Osteocyte (in vitro differentiated cells): ENCODE results near the gene SLC8A1. TPM values are rescaled to one million over a fixed set of nuclear protein-coding genes. Genes with fewer than 3 reads are reported as not detected.

Source experiments
- DNase-seq: peaks from one replicate; pipeline ENCODE4 v3.0.0; 2021; ENCODE audit warnings: mixed read lengths; ENCODE audit not compliant: unreplicated experiment; ENCODE audit errors: extremely low spot score
- H3K27ac Mint-ChIP-seq: one replicate; pipeline ENCODE4 v1.8.0; 2021; ENCODE audit warnings: mild to moderate bottlenecking, mixed read lengths; ENCODE audit not compliant: unreplicated experiment
- H3K27me3 Mint-ChIP-seq: one replicate; pipeline ENCODE4 v1.8.0; 2021; ENCODE audit warnings: mixed read lengths; ENCODE audit not compliant: unreplicated experiment
- H3K36me3 Mint-ChIP-seq: one replicate; pipeline ENCODE4 v1.8.0; 2021; ENCODE audit warnings: mixed read lengths; ENCODE audit not compliant: unreplicated experiment
- H3K4me1 Mint-ChIP-seq: one replicate; pipeline ENCODE4 v1.8.0; 2021; ENCODE audit warnings: mixed read lengths; ENCODE audit not compliant: unreplicated experiment
- H3K4me3 Mint-ChIP-seq: one replicate; pipeline ENCODE4 v1.8.0; 2021; ENCODE audit warnings: mild to moderate bottlenecking, moderate library complexity, mixed read lengths; ENCODE audit not compliant: unreplicated experiment
- H3K9me3 Mint-ChIP-seq: one replicate; pipeline ENCODE4 v1.8.0; 2021; ENCODE audit warnings: mixed read lengths; ENCODE audit not compliant: unreplicated experiment
- total RNA-seq: library from RNA; stranded (reverse); gene quantifications from 2 replicates; pipeline ENCODE4 v1.2.1, GENCODE V29; 2021
- TF ChIP-seq, protein P1 (sequence below): fragments of 200-600 bp; sonication (generic); IDR thresholded peaks from 2 replicates; pipeline ENCODE4 v1.5.0; 2021; ENCODE audit warnings: antibody characterized with exemption, mild to moderate bottlenecking, moderate library complexity

The SLC8A1 gene
- total RNA-seq, 1 donor from 2014 or later = 17.3 TPM

DNA sequence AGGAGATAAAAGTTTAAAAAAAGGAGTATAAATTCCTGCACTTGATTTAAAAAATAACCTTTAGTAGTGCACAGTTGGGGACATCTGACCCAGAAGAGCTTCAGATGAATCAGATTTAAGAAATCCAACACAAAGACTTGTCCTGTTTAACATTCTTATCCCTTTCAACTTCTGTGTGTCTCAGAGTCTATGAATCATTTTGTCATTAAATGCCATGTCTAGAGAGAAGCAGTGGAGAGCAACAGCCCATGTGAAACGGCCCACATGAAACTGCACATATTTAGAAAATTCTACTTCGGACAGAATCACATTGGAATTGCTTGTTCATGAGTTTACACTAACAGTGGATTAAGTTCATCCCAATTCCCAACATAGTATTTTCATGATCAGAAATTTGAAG is 278.6 kb downstream of the SLC8A1 start:
- Mint-ChIP-seq H3K4me3 (no peak overlapping the region), H3K4me1 (peaks cover 22% of the 10 kb centered on the region), H3K27ac (no peak overlapping the region), H3K27me3 (no peaks in the 10 kb centered on the region), H3K36me3 (no peaks in the 10 kb centered on the region), H3K9me3 (no peaks in the 10 kb centered on the region)
- DNase-seq = no peak
- TF ChIP-seq, protein P1, sequence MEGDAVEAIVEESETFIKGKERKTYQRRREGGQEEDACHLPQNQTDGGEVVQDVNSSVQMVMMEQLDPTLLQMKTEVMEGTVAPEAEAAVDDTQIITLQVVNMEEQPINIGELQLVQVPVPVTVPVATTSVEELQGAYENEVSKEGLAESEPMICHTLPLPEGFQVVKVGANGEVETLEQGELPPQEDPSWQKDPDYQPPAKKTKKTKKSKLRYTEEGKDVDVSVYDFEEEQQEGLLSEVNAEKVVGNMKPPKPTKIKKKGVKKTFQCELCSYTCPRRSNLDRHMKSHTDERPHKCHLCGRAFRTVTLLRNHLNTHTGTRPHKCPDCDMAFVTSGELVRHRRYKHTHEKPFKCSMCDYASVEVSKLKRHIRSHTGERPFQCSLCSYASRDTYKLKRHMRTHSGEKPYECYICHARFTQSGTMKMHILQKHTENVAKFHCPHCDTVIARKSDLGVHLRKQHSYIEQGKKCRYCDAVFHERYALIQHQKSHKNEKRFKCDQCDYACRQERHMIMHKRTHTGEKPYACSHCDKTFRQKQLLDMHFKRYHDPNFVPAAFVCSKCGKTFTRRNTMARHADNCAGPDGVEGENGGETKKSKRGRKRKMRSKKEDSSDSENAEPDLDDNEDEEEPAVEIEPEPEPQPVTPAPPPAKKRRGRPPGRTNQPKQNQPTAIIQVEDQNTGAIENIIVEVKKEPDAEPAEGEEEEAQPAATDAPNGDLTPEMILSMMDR = no peak

DNA sequence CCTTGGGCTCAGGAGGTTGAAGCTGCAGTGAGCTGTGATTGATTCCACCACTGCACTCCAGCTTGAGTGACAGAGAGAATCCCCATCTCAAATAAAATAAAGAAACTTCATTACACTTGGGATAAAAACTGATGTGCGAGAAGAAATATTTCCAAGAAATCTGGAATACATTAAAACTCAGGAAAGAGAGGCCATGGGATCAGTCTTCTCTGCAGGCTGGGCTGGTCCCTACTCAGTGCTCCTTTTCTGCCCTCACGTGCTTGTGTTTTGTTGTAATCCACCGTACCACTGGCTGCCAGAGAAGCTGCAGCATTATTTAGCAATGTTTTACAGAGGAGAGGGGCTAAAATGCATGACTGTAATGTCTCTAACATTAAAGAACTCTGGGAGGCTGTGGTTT is 282.0 kb downstream of the SLC8A1 start:
- Mint-ChIP-seq H3K27ac (no peak overlapping the region), H3K4me1 (peaks cover 28% of the 10 kb centered on the region), H3K9me3 (no peaks in the 10 kb centered on the region)

DNA sequence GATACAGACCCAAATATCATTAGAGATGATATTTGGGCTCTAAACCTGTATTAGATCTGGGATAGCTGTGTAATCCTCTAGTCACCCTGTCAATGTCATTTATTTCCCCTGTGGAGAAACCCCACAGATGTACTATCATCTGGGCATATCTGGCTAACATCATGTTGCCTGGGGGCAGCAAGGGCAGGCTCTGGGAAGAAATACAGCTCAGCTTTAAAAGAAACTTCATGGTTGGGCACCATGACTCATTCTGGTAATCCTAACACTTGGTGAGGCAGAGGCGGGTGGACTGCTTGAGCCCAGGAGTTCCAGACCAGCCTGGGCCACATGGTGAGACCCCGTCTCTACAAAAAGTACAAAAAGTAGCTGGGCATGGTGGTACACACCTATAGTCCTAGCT is 282.5 kb downstream of the SLC8A1 start:
- H3K36me3 Mint-ChIP-seq = no peaks in the 10 kb centered on the region
- peaks cover 33% of the 10 kb centered on the region for H3K4me1 Mint-ChIP-seq
- no peaks in the 10 kb centered on the region for H3K9me3 Mint-ChIP-seq
- TF ChIP-seq, protein P1 = no peak
- DNase-seq = no peak
- no peak overlapping the region for H3K4me3 Mint-ChIP-seq
- H3K27me3 Mint-ChIP-seq = no peaks in the 10 kb centered on the region
- no peak overlapping the region for H3K27ac Mint-ChIP-seq

More for the DNA sequence above, 282.0 kb downstream of the SLC8A1 start:
- Mint-ChIP-seq H3K27me3 (no peaks in the 10 kb centered on the region), H3K4me3 (no peak overlapping the region), H3K36me3 (no peaks in the 10 kb centered on the region)
- DNase-seq = no peak
- TF ChIP-seq, protein P1 = no peak

DNA sequence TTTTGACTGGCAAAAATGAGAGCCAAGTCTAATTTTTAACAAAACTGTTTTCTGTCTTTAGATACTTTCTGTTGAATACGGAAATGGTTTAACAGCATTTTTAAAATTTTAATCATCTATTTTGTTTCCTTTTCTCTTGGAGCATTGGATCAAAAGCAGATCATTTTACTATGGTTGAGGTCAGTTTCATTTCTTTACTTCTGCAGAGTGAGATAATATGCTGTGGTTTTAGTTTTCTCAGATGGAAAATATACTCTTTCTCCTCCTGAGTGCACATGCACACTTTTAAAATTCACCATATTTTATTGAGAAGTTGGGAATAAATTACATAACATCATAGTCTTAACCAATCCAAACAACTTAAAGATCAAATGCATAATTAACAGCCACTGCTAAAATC is 283.3 kb downstream of the SLC8A1 start:
- no peak overlapping the region for H3K4me3 Mint-ChIP-seq
- no peaks in the 10 kb centered on the region for H3K36me3 Mint-ChIP-seq
- TF ChIP-seq, protein P1 = no peak
- no peaks in the 10 kb centered on the region for H3K9me3 Mint-ChIP-seq
- no peak for DNase-seq
- H3K27me3 Mint-ChIP-seq = no peaks in the 10 kb centered on the region
- H3K27ac Mint-ChIP-seq = no peak overlapping the region
- H3K4me1 Mint-ChIP-seq = peaks cover 33% of the 10 kb centered on the region

DNA sequence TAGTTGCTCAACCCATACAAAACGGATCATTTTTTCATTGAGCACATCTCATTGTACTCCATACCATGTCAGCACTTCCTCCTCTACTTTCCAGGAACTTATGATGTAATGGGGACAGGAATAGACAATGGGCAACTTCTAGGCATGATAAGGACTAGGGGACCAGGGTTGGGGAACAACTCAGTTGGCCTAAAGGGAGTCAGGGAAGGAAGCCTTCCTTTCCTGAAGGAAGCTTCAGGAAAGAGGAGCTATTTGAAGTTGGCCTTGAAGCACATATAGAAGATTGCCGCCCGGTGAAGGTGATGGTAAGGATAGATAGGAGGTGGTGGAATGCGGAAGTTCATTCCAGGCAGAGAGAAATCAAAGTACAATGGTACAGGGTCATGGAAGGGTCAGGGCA is 283.9 kb downstream of the SLC8A1 start:
- Mint-ChIP-seq H3K27ac (no peak overlapping the region), H3K36me3 (peaks cover 3% of the 10 kb centered on the region), H3K9me3 (no peaks in the 10 kb centered on the region), H3K27me3 (no peaks in the 10 kb centered on the region), H3K4me3 (no peak overlapping the region), H3K4me1 (peaks cover 33% of the 10 kb centered on the region)
- TF ChIP-seq, protein P1 = no peak
- no peak for DNase-seq
